Dermis lymphatic vessel endothelial cell (primary cell): ENCODE results near the gene SMCO1. TPM values are rescaled to one million over a fixed set of nuclear protein-coding genes. Genes with fewer than 3 reads are reported as not detected.

Experiments used
- total RNA-seq: library from RNA; depleted of rRNA; stranded (reverse); fragments of >200 nt; gene quantifications from 2 replicates; pipeline ENCODE4 v1.2.1, GENCODE V29; 2014

Gene SMCO1
- not detected in 2 replicates for total RNA-seq

GRCh38 chr3:196514913-196515621 is at the start of gene SMCO1:
Gene SMCO1, minus strand, starts transcription at chr3:196515346. Its CDS starts 137 bp downstream, at chr3:196515209.

GRCh38 chr3:196503196-196504076 is 11.7 kb downstream of the SMCO1 start, which contains the start of gene RNF168:
Gene RNF168, minus strand, starts transcription at chr3:196503768. Its CDS starts 595 bp downstream, at chr3:196503173.

Other genes starting within 250 kb of the SMCO1 start
- 41.0 and 49.4 TPM in 2 replicates for gene PCYT1A, start 227.6 kb downstream of the SMCO1 start, total RNA-seq
- gene DYNLT2B, start 197.1 kb downstream of the SMCO1 start, total RNA-seq, result 2.4 and 7.7 TPM in 2 replicates
- 0.09 and 0.11 TPM in 2 replicates for gene TM4SF19, start 177.0 kb downstream of the SMCO1 start, total RNA-seq
- gene UBXN7, start 82.9 kb downstream of the SMCO1 start, total RNA-seq, result 18.9 and 23.2 TPM in 2 replicates
- gene RNF168, start 11.6 kb downstream of the SMCO1 start, total RNA-seq, result 18.4 and 32.9 TPM in 2 replicates
- 8.0 and 9.8 TPM in 2 replicates for gene WDR53, start 53.2 kb upstream of the SMCO1 start, total RNA-seq
- gene FBXO45, start 53.3 kb upstream of the SMCO1 start, total RNA-seq, result 12.5 and 21.7 TPM in 2 replicates
- 7.3 and 8.5 TPM in 2 replicates for gene NRROS, start 124.3 kb upstream of the SMCO1 start, total RNA-seq
- gene CEP19, start 196.9 kb upstream of the SMCO1 start, total RNA-seq, result 8.5 and 10.6 TPM in 2 replicates
- 46.7 and 50.5 TPM in 2 replicates for gene PIGX, start 197.0 kb upstream of the SMCO1 start, total RNA-seq
- 82.7 and 92.3 TPM in 2 replicates for gene PAK2, start 224.5 kb upstream of the SMCO1 start, total RNA-seq